ENCODE results near the gene OR10A7.

DNA sequence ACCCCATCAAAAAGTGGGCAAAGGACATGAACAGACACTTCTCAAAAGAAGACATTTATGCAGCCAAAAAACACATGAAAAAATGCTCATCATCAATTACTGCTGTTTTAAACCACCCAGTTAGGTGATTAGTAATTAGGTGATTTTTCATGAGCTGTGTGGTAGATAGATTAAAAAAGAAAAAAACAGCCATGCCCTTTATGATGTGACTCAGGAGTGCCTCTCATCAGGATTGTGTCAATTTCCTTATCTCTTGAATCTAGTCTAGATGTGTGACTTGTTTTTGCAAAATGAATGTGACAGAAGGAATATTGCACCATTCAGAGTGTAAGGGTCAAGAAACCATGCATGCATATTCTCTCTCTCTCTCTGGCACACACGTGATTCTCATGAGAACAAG lies 5.7 kb downstream of the OR10A7 start:
- no peak for TF ChIP-seq POLR2AphosphoS5 (IDR thresholded peaks at IDR 0.05)
- TF ChIP-seq, protein P1, sequence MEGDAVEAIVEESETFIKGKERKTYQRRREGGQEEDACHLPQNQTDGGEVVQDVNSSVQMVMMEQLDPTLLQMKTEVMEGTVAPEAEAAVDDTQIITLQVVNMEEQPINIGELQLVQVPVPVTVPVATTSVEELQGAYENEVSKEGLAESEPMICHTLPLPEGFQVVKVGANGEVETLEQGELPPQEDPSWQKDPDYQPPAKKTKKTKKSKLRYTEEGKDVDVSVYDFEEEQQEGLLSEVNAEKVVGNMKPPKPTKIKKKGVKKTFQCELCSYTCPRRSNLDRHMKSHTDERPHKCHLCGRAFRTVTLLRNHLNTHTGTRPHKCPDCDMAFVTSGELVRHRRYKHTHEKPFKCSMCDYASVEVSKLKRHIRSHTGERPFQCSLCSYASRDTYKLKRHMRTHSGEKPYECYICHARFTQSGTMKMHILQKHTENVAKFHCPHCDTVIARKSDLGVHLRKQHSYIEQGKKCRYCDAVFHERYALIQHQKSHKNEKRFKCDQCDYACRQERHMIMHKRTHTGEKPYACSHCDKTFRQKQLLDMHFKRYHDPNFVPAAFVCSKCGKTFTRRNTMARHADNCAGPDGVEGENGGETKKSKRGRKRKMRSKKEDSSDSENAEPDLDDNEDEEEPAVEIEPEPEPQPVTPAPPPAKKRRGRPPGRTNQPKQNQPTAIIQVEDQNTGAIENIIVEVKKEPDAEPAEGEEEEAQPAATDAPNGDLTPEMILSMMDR (IDR thresholded peaks at IDR 0.05): no peak
- no peak for TF ChIP-seq POLR2A (IDR thresholded peaks at IDR 0.05)

All from gastroesophageal sphincter (tissue), 3 donors.